H9 (cell line): ENCODE results near the gene CLCN5. TPM values are rescaled to one million over a fixed set of nuclear protein-coding genes. Genes with fewer than 3 reads are reported as not detected.

Experiments used
- DNase-seq: peaks from one replicate; pipeline ENCODE4 v3.0.0-alpha.2; 2017
- H2AFZ ChIP-seq: one replicate; pipeline ENCODE4 v1.6.1; 2013; ENCODE audit warnings: mild to moderate bottlenecking, low read length, control low read depth, moderate library complexity
- H2AK5ac ChIP-seq: 2 replicates; pipeline ENCODE4 v1.6.1; 2013; ENCODE audit warnings: low read length, control low read depth, mixed read lengths; ENCODE audit not compliant: insufficient read length
- H2BK120ac ChIP-seq: one replicate; pipeline ENCODE4 v1.6.1; 2013; ENCODE audit warnings: low read depth, mild to moderate bottlenecking, low read length, control low read depth, inconsistent platforms; ENCODE audit not compliant: poor library complexity, severe bottlenecking
- H2BK12ac ChIP-seq: 2 replicates; pipeline ENCODE4 v1.6.1; 2013; ENCODE audit warnings: low read length, control low read depth, mixed read lengths, low read depth; ENCODE audit not compliant: insufficient read length
- H2BK15ac ChIP-seq: 2 replicates; pipeline ENCODE4 v1.6.1; 2013; ENCODE audit warnings: low read depth, low read length, control low read depth
- H2BK20ac ChIP-seq: one replicate; pipeline ENCODE4 v1.6.1; 2013; ENCODE audit warnings: low read depth, mild to moderate bottlenecking, low read length, control low read depth, inconsistent platforms; ENCODE audit not compliant: poor library complexity, severe bottlenecking
- H2BK5ac ChIP-seq: 2 replicates; pipeline ENCODE4 v1.6.1; 2013; ENCODE audit warnings: low read length, control low read depth, mixed read lengths; ENCODE audit not compliant: insufficient read length
- H3K14ac ChIP-seq: 2 replicates; pipeline ENCODE4 v1.6.1; 2013; ENCODE audit warnings: low read length, control low read depth; ENCODE audit not compliant: insufficient read depth
- H3K18ac ChIP-seq: 2 replicates; pipeline ENCODE4 v1.6.1; 2013; ENCODE audit warnings: low read depth, mild to moderate bottlenecking, mixed read lengths, low read length, control low read depth; ENCODE audit not compliant: insufficient read length
- H3K23ac ChIP-seq: 2 replicates; pipeline ENCODE4 v1.6.1; 2013; ENCODE audit warnings: low read length, control low read depth, mixed read lengths, low read depth; ENCODE audit not compliant: insufficient read length
- H3K23me2 ChIP-seq: 2 replicates; pipeline ENCODE4 v1.6.1; 2013; ENCODE audit warnings: low read depth, mild to moderate bottlenecking, mixed read lengths, low read length, control low read depth; ENCODE audit not compliant: insufficient read length, poor library complexity, severe bottlenecking
- H3K27ac ChIP-seq: 2 replicates; pipeline ENCODE4 v1.5.1; 2013; ENCODE audit warnings: low read length, control low read depth, mixed read lengths, low read depth; ENCODE audit not compliant: insufficient read length
- H3K27me3 ChIP-seq: 2 replicates; pipeline ENCODE4 v1.6.1; 2013; ENCODE audit warnings: low read length, control low read depth, inconsistent platforms; ENCODE audit not compliant: insufficient read depth
- H3K4ac ChIP-seq: 2 replicates; pipeline ENCODE4 v1.6.1; 2013; ENCODE audit warnings: low read depth, mild to moderate bottlenecking, control low read depth, inconsistent platforms, low read length, moderate library complexity
- H3K4me1 ChIP-seq: 2 replicates; pipeline ENCODE4 v1.6.1; 2013; ENCODE audit warnings: low read length, control low read depth, inconsistent platforms; ENCODE audit not compliant: insufficient read depth
- H3K4me2 ChIP-seq: 2 replicates; pipeline ENCODE4 v1.6.1; 2013; ENCODE audit warnings: low read length, control low read depth, mixed read lengths; ENCODE audit not compliant: insufficient read length, insufficient read depth
- H3K56ac ChIP-seq: 2 replicates; pipeline ENCODE4 v1.6.1; 2013; ENCODE audit warnings: low read depth, mild to moderate bottlenecking, mixed read lengths, low read length, control low read depth; ENCODE audit not compliant: insufficient read length
- H3K79me1 ChIP-seq: 2 replicates; pipeline ENCODE4 v1.6.1; 2013; ENCODE audit warnings: low read depth, mild to moderate bottlenecking, moderate library complexity, low read length, control low read depth, inconsistent platforms; ENCODE audit not compliant: insufficient read depth, poor library complexity, severe bottlenecking
- H3K79me2 ChIP-seq: 2 replicates; pipeline ENCODE4 v1.6.1; 2013; ENCODE audit warnings: low read length, control low read depth, inconsistent platforms; ENCODE audit not compliant: insufficient read depth
- H3K9ac ChIP-seq: 2 replicates; pipeline ENCODE4 v1.6.1; 2013; ENCODE audit warnings: low read length, control low read depth, mixed read lengths; ENCODE audit not compliant: insufficient read length; ENCODE audit errors: extremely low read depth
- H3K9me3 ChIP-seq: one replicate; pipeline ENCODE4 v1.6.1; 2013; ENCODE audit warnings: low read depth, low read length, inconsistent platforms; ENCODE audit not compliant: control insufficient read depth
- H3T11ph ChIP-seq: one replicate; pipeline ENCODE4 v1.6.1; 2013; ENCODE audit warnings: mild to moderate bottlenecking, low read length, control low read depth, inconsistent platforms
- H4K20me1 ChIP-seq: one replicate; pipeline ENCODE4 v1.6.1; 2013; ENCODE audit not compliant: control insufficient read depth, insufficient read length, insufficient read depth
- H4K5ac ChIP-seq: 2 replicates; pipeline ENCODE4 v1.6.1; 2013; ENCODE audit warnings: low read depth, mild to moderate bottlenecking, mixed read lengths, low read length, control low read depth; ENCODE audit not compliant: insufficient read length
- H4K8ac ChIP-seq: replicated peaks from 2 replicates; pipeline ENCODE4 v1.6.1; 2013; ENCODE audit warnings: low read length, control low read depth, mixed read lengths, low read depth; ENCODE audit not compliant: insufficient read length
- H4K91ac ChIP-seq: 2 replicates; pipeline ENCODE4 v1.6.1; 2013; ENCODE audit warnings: low read depth, mild to moderate bottlenecking, moderate library complexity, mixed read lengths, low read length, control low read depth; ENCODE audit not compliant: insufficient read length
- H3K27ac Mint-ChIP-seq, 3 experiments: 2 replicates in 2 of 3; 3 replicates in 1 of 3; pipeline ENCODE4 v1.8.0; 2020 to 2021; ENCODE audit warnings: mixed read lengths in 3 of 3, mild to moderate bottlenecking in 1 of 3, moderate library complexity in 1 of 3
- H3K27me3 Mint-ChIP-seq: 2 replicates; pipeline ENCODE4 v1.8.0; 2021; ENCODE audit warnings: low read depth, mild to moderate bottlenecking, moderate library complexity, mixed read lengths
- H3K36me3 Mint-ChIP-seq, 3 experiments: 2 replicates in 2 of 3; 3 replicates in 1 of 3; pipeline ENCODE4 v1.8.0; 2020 to 2021; ENCODE audit warnings: low read depth in 3 of 3, mixed read lengths in 3 of 3; ENCODE audit not compliant: insufficient read depth in 1 of 3
- H3K4me1 Mint-ChIP-seq, 2 experiments: 2 replicates each; pipeline ENCODE4 v1.8.0; 2020; ENCODE audit warnings: mixed read lengths in 2 of 2
- H3K4me3 Mint-ChIP-seq, 2 experiments: 2 replicates in 1 of 2; 3 replicates in 1 of 2; pipeline ENCODE4 v1.8.0; 2020 to 2021; ENCODE audit warnings: mild to moderate bottlenecking in 2 of 2, mixed read lengths in 2 of 2, moderate library complexity in 1 of 2
- H3K9me3 Mint-ChIP-seq, 2 experiments: 2 replicates in 1 of 2; 3 replicates in 1 of 2; pipeline ENCODE4 v1.8.0; 2020; ENCODE audit warnings: mild to moderate bottlenecking in 2 of 2, mixed read lengths in 2 of 2, moderate library complexity in 1 of 2
- WGBS: extraction: QIAGEN DNeasy Blood & Tissue Kit; methylation state at CpG from one replicate; pipeline ENCODE4 v1.1.7; 2013; ENCODE audit warnings: missing lambda C conversion rate, low lambda C conversion rate, mixed read lengths; ENCODE audit not compliant: insufficient read length; ENCODE audit errors: extremely low coverage; 5-methylcytosine and 5-hydroxymethylcytosine counted together
- total RNA-seq: library from RNA; stranded (reverse); gene quantifications from 2 replicates; pipeline ENCODE4 v1.2.1, GENCODE V29; 2021
- TF ChIP-seq, protein P1 (sequence below): fragments of 200-600 bp; sonication (generic); conservative IDR thresholded peaks from 3 replicates; pipeline ENCODE4 v1.8.0; 2021; ENCODE audit warnings: antibody characterized with exemption, mild to moderate bottlenecking

Gene CLCN5
- total RNA-seq, 1 experiment from 2014 or later = 5.9 TPM

DNA sequence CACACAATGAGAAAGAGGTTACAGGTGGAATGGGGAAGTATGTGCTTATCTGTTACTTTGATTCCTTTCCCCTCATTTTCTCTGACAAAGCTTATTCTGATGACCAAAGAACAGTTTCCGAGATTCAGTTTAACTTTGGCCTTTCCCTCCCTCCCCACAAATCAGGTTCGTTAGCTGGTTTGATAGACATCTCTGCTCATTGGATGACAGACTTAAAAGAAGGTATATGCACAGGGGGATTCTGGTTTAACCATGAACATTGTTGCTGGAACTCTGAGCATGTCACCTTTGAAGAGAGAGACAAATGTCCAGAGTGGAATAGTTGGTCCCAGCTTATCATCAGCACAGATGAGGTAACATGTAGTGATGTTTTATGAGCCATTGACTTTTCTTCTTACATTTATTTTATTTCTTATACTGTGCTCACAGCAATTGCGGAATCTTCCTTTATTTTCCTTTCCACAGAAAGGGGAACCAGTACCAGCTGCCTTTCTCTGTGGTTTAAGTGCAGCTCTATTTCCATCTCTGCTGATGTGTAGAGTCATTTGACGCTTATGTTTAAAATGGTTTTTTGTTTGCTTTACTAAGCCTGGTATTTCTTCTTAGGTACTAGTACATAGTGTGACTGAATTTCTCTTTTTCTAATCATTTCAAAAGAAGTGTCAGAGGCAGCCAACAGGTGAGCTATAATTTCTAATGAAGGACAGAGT lies 153.4 kb downstream of the CLCN5 start:
- Histone ChIP-seq H3K23ac (no peak overlapping the region), H3T11ph (no peak overlapping the region), H3K18ac (no peak overlapping the region), H3K79me2 (no peaks in the 10 kb centered on the region), H2BK20ac (no peak overlapping the region), H2BK12ac (no peak overlapping the region), H3K27ac (no peak overlapping the region), H3K14ac (no peak overlapping the region), H3K79me1 (no peaks in the 10 kb centered on the region), H3K27me3 (no peaks in the 10 kb centered on the region), H4K91ac (no peak overlapping the region), H3K9me3 (no peaks in the 10 kb centered on the region), H2AFZ (no peak overlapping the region), H4K5ac (no peak overlapping the region), H2BK120ac (no peak overlapping the region), H3K9ac (no peak overlapping the region), H3K4me1 (no peaks in the 10 kb centered on the region), H3K23me2 (no peaks in the 10 kb centered on the region), H3K56ac (no peak overlapping the region), H4K20me1 (no peaks in the 10 kb centered on the region), H2BK15ac (no peak overlapping the region), H3K4me2 (no peak overlapping the region), H2AK5ac (no peak overlapping the region), H4K8ac (no peak overlapping the region), H2BK5ac (no peak overlapping the region), H3K4ac (no peak overlapping the region)
- no peak for DNase-seq
- TF ChIP-seq, protein P1, sequence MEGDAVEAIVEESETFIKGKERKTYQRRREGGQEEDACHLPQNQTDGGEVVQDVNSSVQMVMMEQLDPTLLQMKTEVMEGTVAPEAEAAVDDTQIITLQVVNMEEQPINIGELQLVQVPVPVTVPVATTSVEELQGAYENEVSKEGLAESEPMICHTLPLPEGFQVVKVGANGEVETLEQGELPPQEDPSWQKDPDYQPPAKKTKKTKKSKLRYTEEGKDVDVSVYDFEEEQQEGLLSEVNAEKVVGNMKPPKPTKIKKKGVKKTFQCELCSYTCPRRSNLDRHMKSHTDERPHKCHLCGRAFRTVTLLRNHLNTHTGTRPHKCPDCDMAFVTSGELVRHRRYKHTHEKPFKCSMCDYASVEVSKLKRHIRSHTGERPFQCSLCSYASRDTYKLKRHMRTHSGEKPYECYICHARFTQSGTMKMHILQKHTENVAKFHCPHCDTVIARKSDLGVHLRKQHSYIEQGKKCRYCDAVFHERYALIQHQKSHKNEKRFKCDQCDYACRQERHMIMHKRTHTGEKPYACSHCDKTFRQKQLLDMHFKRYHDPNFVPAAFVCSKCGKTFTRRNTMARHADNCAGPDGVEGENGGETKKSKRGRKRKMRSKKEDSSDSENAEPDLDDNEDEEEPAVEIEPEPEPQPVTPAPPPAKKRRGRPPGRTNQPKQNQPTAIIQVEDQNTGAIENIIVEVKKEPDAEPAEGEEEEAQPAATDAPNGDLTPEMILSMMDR = no peak
- Mint-ChIP-seq H3K4me1 (no peaks in the 10 kb centered on the region), H3K36me3 (peaks cover 0 to 8% (median 8%) of the 10 kb centered on the region in 3 experiments; a peak in 5 of 7 replicates), H3K9me3 (peaks cover 62 to 71% of the 10 kb centered on the region in 2 experiments), H3K27ac (no peak overlapping the region), H3K4me3 (no peak overlapping the region), H3K27me3 (no peaks in the 10 kb centered on the region)
- WGBS = no CpG with 5 or more reads among the region's 4 CpGs
